Fibroblast of lung (primary cell): Measurements from ENCODE around the gene MRTFA. TPM values are rescaled to one million over a fixed set of nuclear protein-coding genes. Genes with fewer than 3 reads are reported as not detected.
A peak's percentile ranks its signal among the peaks of the same experiment; 100 is the strongest.

Experiments
- DNase-seq, 2 donors: peaks; one replicate each; pipeline versions ENCODE4 v3.0.0 to v3.0.0-alpha.2; 2010; ENCODE audit warnings: low read depth in 2 of 2
- H2AFZ ChIP-seq: 2 replicates; pipeline ENCODE4 v1.5.1; 2012; ENCODE audit warnings: low read length, control low read depth, inconsistent platforms
- H3K27ac ChIP-seq: 2 replicates; pipeline ENCODE4 v1.5.1; 2011; ENCODE audit warnings: low read length, control low read depth; ENCODE audit not compliant: insufficient read depth
- H3K27me3 ChIP-seq: 2 replicates; pipeline ENCODE4 v1.5.1; 2011; ENCODE audit warnings: mild to moderate bottlenecking, low read length; ENCODE audit not compliant: control insufficient read depth, insufficient read depth
- H3K36me3 ChIP-seq: 2 replicates; pipeline ENCODE4 v1.5.1; 2011; ENCODE audit warnings: low read length; ENCODE audit not compliant: control insufficient read depth, insufficient read depth
- H3K4me1 ChIP-seq: 2 replicates; pipeline ENCODE4 v1.5.1; 2011; ENCODE audit warnings: low read length; ENCODE audit not compliant: control insufficient read depth, insufficient read depth; ENCODE audit errors: extremely low read depth
- H3K4me2 ChIP-seq: 2 replicates; pipeline ENCODE4 v1.5.1; 2011; ENCODE audit warnings: low read length, control low read depth; ENCODE audit not compliant: insufficient read depth; ENCODE audit errors: extremely low read depth
- H3K4me3 ChIP-seq, 4 experiments: fragments of 200-600 bp in 1 of 4; sonication (generic) in 1 of 4; replicated peaks in 1 of 4; 2 replicates each; pipeline ENCODE4 v1.5.1; 2011 to 2016; ENCODE audit warnings: low read length in 4 of 4, low read depth in 3 of 4, mild to moderate bottlenecking in 3 of 4, control low read depth in 2 of 4, inconsistent platforms in 1 of 4, mixed read lengths in 1 of 4; ENCODE audit not compliant: insufficient read depth in 1 of 4; ENCODE audit errors: control extremely low read depth in 1 of 4
- H3K79me2 ChIP-seq: 2 replicates; pipeline ENCODE4 v1.5.1; 2012; ENCODE audit warnings: mild to moderate bottlenecking, low read length, inconsistent platforms; ENCODE audit not compliant: control insufficient read depth, insufficient read depth
- H3K9ac ChIP-seq: 2 replicates; pipeline ENCODE4 v1.5.1; 2011; ENCODE audit warnings: mild to moderate bottlenecking, low read length, control low read depth; ENCODE audit not compliant: insufficient read depth
- H3K9me3 ChIP-seq: 2 replicates; pipeline ENCODE4 v1.5.1; 2012; ENCODE audit warnings: low read depth, low read length; ENCODE audit not compliant: control insufficient read depth, insufficient read depth
- H4K20me1 ChIP-seq: 2 replicates; pipeline ENCODE4 v1.5.1; 2011; ENCODE audit warnings: low read length; ENCODE audit not compliant: control insufficient read depth, insufficient read depth; ENCODE audit errors: extremely low read depth
- CTCF ChIP-seq, 2 donors: IDR thresholded peaks in 1 of 2; conservative IDR thresholded peaks in 1 of 2; 1 replicate in 1 of 2; 2 replicates in 1 of 2; pipeline ENCODE4 v1.5.1; 2011 to 2012; ENCODE audit warnings: low read length in 2 of 2, control low read depth in 1 of 2, inconsistent platforms in 1 of 2, low read depth in 1 of 2, mild to moderate bottlenecking in 1 of 2
- EZH2 ChIP-seq: IDR thresholded peaks from 2 replicates; pipeline ENCODE4 v1.5.1; 2012; ENCODE audit warnings: low read length, control low read depth, mild to moderate bottlenecking; ENCODE audit errors: missing control alignments
- polyA plus RNA-seq, 2 donors: library from polyadenylated mRNA; depleted of rRNA in 1 of 2; stranded (reverse) in 1 of 2; unstranded in 1 of 2; fragments of >200 nt; gene quantifications; 2 replicates each; pipeline ENCODE4 v1.2.1, GENCODE V29; 2011 to 2012; ENCODE audit warnings: missing spikeins in 1 of 2
- total RNA-seq: library from RNA; depleted of rRNA; stranded (reverse); fragments of >200 nt; gene quantifications from 2 replicates; pipeline ENCODE4 v1.2.1, GENCODE V29; 2014

MRTFA gene
- total and polyA plus RNA-seq, 2 donors (not counting 1 experiment from before 2014, with no cell fraction given) = 7.6 to 23.0 TPM

- TF ChIP-seq EZH2 (no peak), CTCF (conservative IDR thresholded peaks at IDR 0.05 in 1 of 2, IDR thresholded peaks at IDR 0.05 in 1 of 2; ENCODE audit: low read depth in 1 of 2, low read length in 2 of 2) (no peak)
- Histone ChIP-seq H3K36me3 (peaks cover 41% of the 10 kb centered on the region), H3K27ac (no peak overlapping the region), H3K27me3 (no peaks in the 10 kb centered on the region), H3K4me3 (no peak overlapping the region), H2AFZ (no peak overlapping the region), H4K20me1 (no peaks in the 10 kb centered on the region), H3K4me1 (peaks cover 2% of the 10 kb centered on the region), H3K9ac (no peak overlapping the region), H3K4me2 (no peak overlapping the region), H3K79me2 (no peaks in the 10 kb centered on the region), H3K9me3 (no peaks in the 10 kb centered on the region)
- peak in 1 of 2 donors; percentile 21 for DNase-seq
Measured at GRCh38 chr22:40410272-40410671, 226.2 kb downstream of the MRTFA start.

GRCh38 chr22:40409613-40410113 is 226.9 kb downstream of the MRTFA start:
- Histone ChIP-seq H3K27ac (no peak overlapping the region), H3K4me3 (no peak overlapping the region), H3K27me3 (no peaks in the 10 kb centered on the region), H3K9ac (no peak overlapping the region), H2AFZ (no peak overlapping the region), H3K9me3 (no peaks in the 10 kb centered on the region), H3K4me1 (no peaks in the 10 kb centered on the region), H3K79me2 (no peaks in the 10 kb centered on the region), H3K4me2 (no peak overlapping the region), H4K20me1 (no peaks in the 10 kb centered on the region), H3K36me3 (peaks cover 43% of the 10 kb centered on the region)
- no peak for DNase-seq
- TF ChIP-seq CTCF (conservative IDR thresholded peaks at IDR 0.05 in 1 of 2, IDR thresholded peaks at IDR 0.05 in 1 of 2; ENCODE audit: low read depth in 1 of 2, low read length in 2 of 2) (no peak), EZH2 (no peak)

- no peak overlapping the region for H3K9ac ChIP-seq
- H3K4me1 ChIP-seq = no peaks in the 10 kb centered on the region
- H3K4me3 ChIP-seq = no peak overlapping the region
- no peaks in the 10 kb centered on the region for H3K9me3 ChIP-seq
- no peak overlapping the region for H3K4me2 ChIP-seq
- no peak for DNase-seq
- TF ChIP-seq EZH2 (no peak), CTCF (conservative IDR thresholded peaks at IDR 0.05 in 1 of 2, IDR thresholded peaks at IDR 0.05 in 1 of 2; ENCODE audit: low read depth in 1 of 2, low read length in 2 of 2) (no peak)
- H3K79me2 ChIP-seq = no peaks in the 10 kb centered on the region
- no peaks in the 10 kb centered on the region for H4K20me1 ChIP-seq
- no peaks in the 10 kb centered on the region for H3K27me3 ChIP-seq
- peaks cover 43% of the 10 kb centered on the region for H3K36me3 ChIP-seq
- H2AFZ ChIP-seq = no peak overlapping the region
- no peak overlapping the region for H3K27ac ChIP-seq
Measured at GRCh38 chr22:40408718-40409612, 227.6 kb downstream of the MRTFA start.
